ENCODE measurements around the gene ZNF772.
A peak's percentile ranks its signal among the peaks of the same experiment; 100 is the strongest.

ZNF772 gene

GRCh38 chr19:57437931-57438330 lies 39.4 kb downstream of the ZNF772 start:
- no peak for DNase-seq (ENCODE audit: extremely low read depth, low read depth)
- no peak for TF ChIP-seq CTCF (IDR thresholded peaks at IDR 0.05; ENCODE audit: low read depth, low read length)

GRCh38 chr19:57436417-57436816 lies 40.9 kb downstream of the ZNF772 start:
- no peak for DNase-seq (ENCODE audit: extremely low read depth, low read depth)
- TF ChIP-seq CTCF (IDR thresholded peaks at IDR 0.05; ENCODE audit: low read depth, low read length): no peak

GRCh38 chr19:57435062-57435978 lies 42.0 kb downstream of the ZNF772 start, which contains the start of gene ZNF749:
TSS of gene ZNF749 (plus strand) at chr19:57435325. CDS start at chr19:57435579, 254 bp downstream.
- TF ChIP-seq CTCF (IDR thresholded peaks at IDR 0.05; ENCODE audit: low read depth, low read length): no peak
- peak; percentile 90 for DNase-seq (ENCODE audit: extremely low read depth, low read depth)

GRCh38 chr19:57434386-57435061 lies 42.8 kb downstream of the ZNF772 start:
- no peak for TF ChIP-seq CTCF (IDR thresholded peaks at IDR 0.05; ENCODE audit: low read depth, low read length)

GRCh38 chr19:57421037-57421436 lies 56.3 kb downstream of the ZNF772 start:
- no peak for DNase-seq (ENCODE audit: extremely low read depth, low read depth)
- TF ChIP-seq CTCF (IDR thresholded peaks at IDR 0.05; ENCODE audit: low read depth, low read length): no peak

More at GRCh38 chr19:57434386-57435061, 42.8 kb downstream of the ZNF772 start:
- no peak for DNase-seq (ENCODE audit: extremely low read depth, low read depth)

GRCh38 chr19:57419439-57419838 lies 57.9 kb downstream of the ZNF772 start:
- TF ChIP-seq CTCF (IDR thresholded peaks at IDR 0.05; ENCODE audit: low read depth, low read length): no peak
- DNase-seq (ENCODE audit: extremely low read depth, low read depth): no peak
